Body of pancreas (tissue), 4 donors: ENCODE results near the gene IL1RN.

Source experiments
- CTCF ChIP-seq, 7 experiments: fragments of 450-650 bp in 4 of 7; fragments of 200-600 bp in 3 of 7; sonication (generic) in 3 of 7; IDR thresholded peaks; one replicate each; pipeline ENCODE4 v1.5.1; 2016 to 2019; ENCODE audit warnings: antibody characterized with exemption in 7 of 7
- POLR2A ChIP-seq, 3 donors: fragments of 450-650 bp; IDR thresholded peaks; one replicate each; pipeline ENCODE4 v1.6.1; 2016; ENCODE audit warnings: antibody characterized with exemption in 3 of 3, mild to moderate bottlenecking in 2 of 3

- TF ChIP-seq CTCF (IDR thresholded peaks at IDR 0.05): no peak
- TF ChIP-seq POLR2A (IDR thresholded peaks at IDR 0.05): no peak
Observed at GRCh38 chr2:113077921-113078320, 49.5 kb upstream of the IL1RN start.
